Nasal cavity respiratory epithelium epithelial cell of viscerocranial mucosa (primary cell): ENCODE results near the gene PCCA. TPM values are rescaled to one million over a fixed set of nuclear protein-coding genes. Genes with fewer than 3 reads are reported as not detected.

ENCODE experiments used
- total RNA-seq: library from RNA; depleted of rRNA; stranded (reverse); fragments of >200 nt; gene quantifications from 2 replicates; pipeline ENCODE4 v1.2.3, GENCODE V29; 2014

The PCCA gene
- 21.2 and 38.9 TPM in 2 replicates for total RNA-seq

DNA sequence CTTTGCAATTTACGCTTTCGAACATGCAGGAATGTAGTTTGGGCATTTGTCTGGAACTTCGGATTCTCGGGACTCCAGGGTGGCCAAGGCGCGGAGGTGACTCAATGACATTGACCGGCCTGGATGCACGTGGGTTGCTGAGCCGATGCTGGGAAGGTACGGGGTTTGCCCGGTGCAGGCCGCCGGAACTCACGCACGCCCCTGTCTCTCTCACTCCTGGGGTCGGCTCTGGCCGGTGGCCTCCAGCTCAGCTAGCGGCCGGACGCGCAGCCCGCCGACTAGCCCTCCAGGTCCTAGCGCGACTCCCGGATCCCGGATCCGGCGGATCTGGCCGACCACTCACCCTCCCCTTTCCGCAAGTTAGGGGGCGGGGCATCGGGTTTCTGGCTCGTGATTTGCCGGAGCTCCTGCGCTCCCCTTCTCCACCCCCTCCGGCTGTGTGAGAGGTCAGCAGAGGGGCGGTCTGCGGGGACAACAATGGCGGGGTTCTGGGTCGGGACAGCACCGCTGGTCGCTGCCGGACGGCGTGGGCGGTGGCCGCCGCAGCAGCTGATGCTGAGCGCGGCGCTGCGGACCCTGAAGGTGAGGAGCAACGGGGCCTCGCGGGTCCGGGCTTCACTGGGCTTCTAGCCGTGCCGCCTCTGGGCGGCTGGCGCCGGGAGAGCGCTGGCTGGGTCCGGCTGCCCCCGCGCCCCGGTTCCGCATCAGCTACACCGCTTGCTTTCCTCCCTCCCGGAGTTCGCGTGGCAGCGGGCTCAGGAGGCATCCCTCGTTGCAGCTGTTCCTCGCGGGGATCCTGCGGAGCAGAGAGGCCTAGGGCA, at the start of gene PCCA:
Gene PCCA, plus strand, starts transcription at position 450 of the 821 bp plus-strand sequence. Its CDS starts 28 bp downstream, at position 478.

Other genes starting within 250 kb of the PCCA start
- gene ZIC5, start 117.3 kb upstream of the PCCA start, total RNA-seq, result not detected in 2 replicates
- gene ZIC2, start 107.3 kb upstream of the PCCA start, total RNA-seq, result not detected in 2 replicates